ENCODE data around the gene ATL3. TPM values are rescaled to one million over a fixed set of nuclear protein-coding genes. Genes with fewer than 3 reads are reported as not detected.
A peak's percentile ranks its signal among the peaks of the same experiment; 100 is the strongest.
"Not testable (repeated sequence)": the region's sequence is repeated elsewhere in the genome, so short reads cannot be mapped to it uniquely, and the experiment has no call there.

The ATL3 gene
- total RNA-seq, 1 experiment from 2014 or later = 67.2 TPM

DNA sequence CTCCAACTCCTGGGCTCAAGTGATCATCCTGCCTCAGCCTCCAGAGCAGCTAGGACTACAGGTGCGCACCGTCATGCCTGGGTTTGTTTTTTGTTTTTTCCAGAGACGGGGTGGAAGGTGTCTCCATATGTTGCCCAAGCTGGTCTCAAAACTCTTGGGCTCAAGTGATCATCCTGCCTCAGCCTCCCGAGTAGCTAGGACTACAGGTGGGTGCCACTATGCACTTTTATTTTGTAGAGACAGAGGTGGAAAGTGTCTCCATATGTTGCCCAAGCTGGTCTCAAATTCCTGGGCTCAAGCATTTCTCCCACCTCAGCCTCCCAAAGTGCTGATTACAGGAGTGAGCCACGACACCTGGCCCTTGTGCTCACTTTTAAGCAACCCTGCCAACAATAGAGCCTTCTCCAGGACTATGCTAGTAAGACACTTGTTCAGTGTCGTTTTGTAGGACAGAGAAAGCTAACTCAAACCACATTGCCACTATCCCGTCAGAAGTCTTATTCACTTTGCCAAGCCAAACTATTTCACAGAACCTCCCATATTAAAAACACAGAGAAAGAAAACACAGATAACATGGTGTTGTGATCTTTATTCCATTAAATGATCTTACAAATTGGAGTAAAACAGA is 47.5 kb downstream of the ATL3 start:
- DNase-seq (ENCODE audit: extremely low read depth, low read depth) = no peak

DNA sequence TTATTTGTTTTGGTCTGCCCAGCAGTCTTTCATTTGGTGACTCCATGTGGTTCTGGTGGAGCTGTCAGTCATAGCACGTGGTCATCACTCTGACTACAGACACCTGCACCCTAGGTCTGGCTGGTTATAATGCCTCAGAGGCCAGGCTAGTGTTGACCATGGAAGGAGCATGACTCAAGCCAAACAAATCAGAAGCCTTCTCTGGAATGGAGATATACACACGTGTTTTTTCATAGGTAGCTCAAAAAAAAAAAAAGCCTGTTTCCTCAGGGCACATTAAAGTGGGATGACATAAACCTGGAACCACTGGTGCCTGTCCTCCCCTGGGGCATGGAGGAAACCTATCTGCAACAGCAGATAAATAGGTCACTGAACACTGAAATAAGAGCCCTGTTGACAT is 48.9 kb downstream of the ATL3 start:
- DNase-seq (ENCODE audit: extremely low read depth, low read depth) = no peak

DNA sequence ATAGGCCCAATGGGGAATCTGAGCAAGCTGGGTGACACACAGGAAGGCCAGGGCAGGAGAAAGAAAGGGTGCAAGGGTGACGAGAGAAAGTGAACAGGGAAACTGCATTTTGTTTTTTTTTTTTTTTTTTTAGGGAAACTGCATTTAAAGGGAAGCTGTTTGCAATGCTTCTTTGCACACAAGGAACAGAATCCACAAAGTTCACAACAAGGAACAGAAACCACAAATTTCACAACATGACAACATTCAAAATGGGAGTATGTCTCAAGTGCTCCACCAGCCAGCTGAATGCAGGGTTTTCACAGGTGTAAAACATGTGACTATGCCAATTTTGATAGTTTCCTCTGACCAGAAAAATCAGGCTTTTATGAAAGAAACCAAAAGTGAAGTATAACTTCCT is 50.1 kb downstream of the ATL3 start:
- no peak for DNase-seq (ENCODE audit: extremely low read depth, low read depth)

DNA sequence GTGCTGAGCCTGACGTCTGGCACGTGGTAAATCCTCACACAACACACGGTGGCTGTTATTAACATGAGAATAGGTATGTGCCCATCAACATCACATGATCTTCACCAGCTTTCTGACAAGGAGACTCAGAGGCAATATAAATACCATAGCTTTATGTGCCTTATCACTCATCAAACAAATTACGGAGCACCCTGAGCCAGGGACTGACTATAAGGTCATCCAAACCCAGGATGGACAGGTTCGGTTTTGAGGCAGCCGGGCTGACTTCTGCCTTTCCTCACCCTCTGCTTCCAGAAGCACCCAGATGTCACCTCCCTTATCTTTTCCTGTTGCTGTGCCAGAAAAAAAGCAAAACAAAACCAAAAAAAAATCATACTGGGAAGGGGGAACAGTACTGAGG is 51.2 kb downstream of the ATL3 start:
- no peak for DNase-seq (ENCODE audit: extremely low read depth, low read depth)

DNA sequence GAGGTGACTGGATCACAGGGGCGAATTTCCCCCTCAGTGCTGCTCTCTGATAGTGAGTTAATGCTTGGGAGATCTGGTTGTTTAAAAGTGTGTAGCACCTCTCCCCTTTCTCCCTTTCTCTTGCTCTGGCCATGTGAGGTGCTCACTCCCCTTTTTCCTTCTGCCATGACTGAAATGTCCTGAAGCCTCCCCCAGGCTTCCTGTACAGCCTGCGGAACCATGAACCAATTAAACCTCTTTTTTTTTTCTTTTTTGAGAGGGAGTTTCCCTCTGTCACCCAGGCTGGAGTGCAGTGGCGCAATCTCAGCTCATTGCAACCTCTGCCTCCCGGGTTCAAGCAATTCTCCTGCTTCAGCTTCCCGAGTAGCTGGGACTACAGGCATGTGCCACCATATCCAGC is 53.5 kb downstream of the ATL3 start:
- not testable (repeated sequence) for DNase-seq (ENCODE audit: extremely low read depth, low read depth)

DNA sequence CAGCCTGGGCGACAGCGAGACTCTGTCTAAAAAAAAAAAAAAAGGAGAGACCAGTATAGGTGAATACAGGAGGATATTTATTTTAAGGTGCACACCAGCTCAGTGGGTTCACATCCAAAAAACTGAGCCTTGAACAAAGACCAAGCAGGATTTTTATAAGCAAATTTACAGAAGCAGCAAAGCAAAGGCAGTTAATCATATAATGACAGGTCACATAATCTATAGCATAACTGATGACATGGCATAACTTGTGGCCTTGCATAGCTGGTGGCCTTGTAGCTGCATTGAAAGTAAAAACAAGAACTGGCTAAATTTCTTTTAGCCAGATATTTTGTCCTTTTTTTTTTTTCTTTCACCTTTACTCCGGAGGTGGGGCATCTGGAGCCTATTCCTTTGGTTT is 54.2 kb downstream of the ATL3 start:
- no peak for DNase-seq (ENCODE audit: extremely low read depth, low read depth)

DNA sequence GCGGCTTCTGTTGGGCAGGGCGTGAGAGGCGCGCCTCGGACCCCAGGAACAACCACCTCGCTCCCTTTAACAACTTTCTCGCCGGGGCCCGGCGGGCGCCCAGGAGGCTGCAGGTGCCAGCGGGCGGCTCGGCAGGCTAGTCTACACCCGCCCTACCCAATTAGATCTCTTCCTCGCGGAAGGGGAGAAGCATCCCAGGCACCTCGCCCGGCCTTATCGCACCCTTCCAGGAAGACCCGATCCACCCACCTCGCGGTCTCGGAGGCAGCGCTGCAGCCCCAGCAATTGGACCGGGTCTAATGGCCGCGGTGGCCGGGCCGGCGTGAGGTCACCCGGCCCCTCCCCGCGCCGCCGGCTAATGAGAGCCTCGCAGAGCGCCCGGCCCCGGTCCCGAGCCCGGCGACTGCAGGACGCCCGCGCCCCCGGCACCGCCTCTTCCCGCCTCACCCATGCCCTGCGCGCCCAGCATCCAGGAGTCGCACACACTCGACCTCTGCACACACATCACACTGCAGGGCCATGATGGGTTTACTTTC is 57.0 kb downstream of the ATL3 start, which contains the start of gene PLAAT3:
TSS of gene PLAAT3 (minus strand) at position 298 of the 536 bp plus-strand sequence. CDS start 419 bp downstream, outside the sequence.
- peak; percentile 45 for DNase-seq (ENCODE audit: extremely low read depth, low read depth)

DNA sequence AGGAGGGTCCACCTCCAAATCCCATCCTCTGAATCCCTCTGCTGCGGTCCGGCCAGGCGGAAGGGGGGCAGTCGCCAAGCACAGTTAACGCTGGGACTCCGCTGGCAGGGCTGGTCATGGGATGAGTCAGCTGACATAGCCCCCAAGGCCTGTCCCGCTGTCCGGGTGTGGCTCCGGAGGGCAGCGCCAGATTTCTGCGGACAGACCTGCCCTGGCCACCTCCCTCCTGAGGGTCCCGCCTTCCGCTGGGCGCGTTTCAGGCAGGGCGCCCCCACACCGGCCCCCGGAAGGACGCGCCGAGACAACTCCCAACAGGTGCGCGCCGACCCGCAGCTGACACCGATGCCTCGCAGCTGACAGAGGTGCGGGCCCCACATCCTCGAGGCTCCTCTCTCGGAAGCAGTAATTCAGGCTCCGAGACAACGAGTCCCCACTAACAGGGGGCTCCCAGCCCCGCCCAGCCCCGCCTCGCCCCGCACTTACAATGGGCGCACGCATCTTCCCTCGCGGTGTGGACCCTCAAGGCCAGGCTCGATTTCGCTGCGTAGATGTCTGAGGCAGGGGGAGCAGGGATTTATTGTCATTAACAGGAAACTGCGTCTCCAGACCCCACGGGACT is 57.5 kb downstream of the ATL3 start:
- no peak for DNase-seq (ENCODE audit: extremely low read depth, low read depth)

DNA sequence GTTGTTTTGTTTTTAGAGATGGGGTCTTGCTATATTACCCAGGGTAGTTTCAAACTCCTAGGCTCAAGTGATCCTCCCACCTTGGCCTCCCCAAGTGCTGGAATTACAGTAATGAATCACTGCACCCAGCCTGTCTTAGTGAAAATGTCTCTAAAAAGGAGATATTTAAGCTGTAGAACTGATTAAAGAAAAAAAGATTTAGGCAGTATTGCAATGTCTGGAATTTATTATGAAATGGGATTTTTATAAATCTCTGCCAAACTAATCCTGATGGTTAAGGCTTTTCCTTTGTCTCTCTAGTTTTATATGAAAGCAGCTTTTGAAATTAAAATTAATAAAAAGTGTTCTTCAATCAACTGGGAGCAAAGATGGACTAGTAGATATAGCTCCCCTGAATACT is 59.0 kb downstream of the ATL3 start:
- DNase-seq (ENCODE audit: extremely low read depth, low read depth) = no peak

DNA sequence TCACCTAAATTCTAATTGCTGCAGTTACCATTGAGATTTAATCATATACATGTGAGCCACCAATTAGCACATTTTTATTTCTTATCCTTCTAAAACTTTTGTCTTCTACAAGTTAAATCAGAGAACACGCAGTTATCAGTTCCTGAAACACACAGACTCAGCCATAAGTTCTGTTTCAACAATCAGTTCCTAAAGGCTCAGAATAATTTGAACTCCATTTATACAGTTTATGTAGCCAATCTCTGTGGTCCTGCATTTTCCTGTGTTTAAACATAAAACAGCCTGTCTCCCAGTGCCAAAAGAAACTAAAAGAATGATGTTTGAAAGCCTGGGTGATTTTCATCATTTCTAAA is 59.8 kb downstream of the ATL3 start:
- no peak for DNase-seq (ENCODE audit: extremely low read depth, low read depth)

DNA sequence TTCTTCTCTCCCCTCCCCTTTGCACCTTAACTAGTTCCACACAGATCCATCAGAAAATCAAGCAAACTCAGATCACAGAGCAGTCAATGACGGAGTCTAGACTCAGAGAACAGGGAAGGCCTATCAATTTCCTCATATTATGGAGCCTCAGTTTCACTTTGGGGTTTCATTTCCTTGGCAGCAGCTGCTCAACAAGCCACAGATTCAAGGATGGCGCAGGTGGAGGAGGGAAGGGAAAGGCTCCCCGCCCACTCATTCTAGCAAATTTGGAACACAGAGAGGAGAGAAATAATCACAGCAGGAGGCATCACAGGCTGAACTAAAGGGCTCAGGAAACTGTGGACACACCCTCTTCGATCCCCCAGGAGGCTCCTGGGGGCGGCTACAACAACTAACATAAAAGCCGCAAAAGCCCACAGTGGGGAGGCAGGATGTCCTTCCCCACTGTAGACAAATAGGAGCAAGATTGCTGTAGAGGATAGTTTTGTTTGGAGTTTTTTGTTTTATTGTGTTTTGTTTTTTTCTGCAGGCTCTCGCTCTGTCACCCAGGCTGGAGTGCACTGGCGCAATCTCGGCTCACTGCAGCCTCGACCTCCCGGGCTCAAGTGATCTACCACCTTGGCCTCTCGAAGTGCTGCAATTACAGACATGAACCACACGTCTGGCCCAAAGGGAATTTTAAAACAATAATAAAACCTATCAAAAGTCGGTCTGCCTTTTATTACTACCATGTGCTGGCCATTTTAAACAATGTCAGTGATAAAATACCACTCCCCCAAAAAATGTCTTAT is 60.4 kb downstream of the ATL3 start:
- no peak for DNase-seq (ENCODE audit: extremely low read depth, low read depth)

DNA sequence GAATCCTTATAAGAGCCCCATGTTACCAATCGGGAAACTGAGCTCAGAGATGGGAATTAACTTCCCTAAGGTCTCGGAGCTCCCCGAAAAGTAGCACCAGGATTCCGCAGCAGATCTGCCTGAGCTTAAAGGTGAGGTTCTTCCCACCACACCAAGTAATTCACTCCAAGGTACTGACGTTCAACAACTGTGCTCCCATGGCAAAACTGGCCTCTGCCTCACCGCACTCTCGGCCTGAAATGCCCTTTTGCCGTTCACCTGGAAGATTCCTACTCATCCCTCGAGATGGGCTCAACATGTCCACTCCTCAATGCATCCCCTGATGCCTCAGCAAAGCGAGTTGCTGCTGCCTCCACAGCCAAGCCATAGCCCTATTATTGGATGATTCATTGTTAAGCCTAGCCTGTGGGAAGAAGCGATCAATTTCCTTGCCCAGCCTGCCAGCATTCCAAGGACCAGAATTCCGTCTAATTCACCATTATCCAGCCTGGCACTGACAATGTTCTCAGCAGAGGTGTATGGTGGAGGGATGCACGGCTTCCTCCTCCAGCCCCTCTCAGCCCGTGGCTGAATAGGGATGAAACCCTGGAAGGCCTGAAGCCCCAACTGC is 61.1 kb downstream of the ATL3 start:
- DNase-seq (ENCODE audit: extremely low read depth, low read depth) = no peak

DNA sequence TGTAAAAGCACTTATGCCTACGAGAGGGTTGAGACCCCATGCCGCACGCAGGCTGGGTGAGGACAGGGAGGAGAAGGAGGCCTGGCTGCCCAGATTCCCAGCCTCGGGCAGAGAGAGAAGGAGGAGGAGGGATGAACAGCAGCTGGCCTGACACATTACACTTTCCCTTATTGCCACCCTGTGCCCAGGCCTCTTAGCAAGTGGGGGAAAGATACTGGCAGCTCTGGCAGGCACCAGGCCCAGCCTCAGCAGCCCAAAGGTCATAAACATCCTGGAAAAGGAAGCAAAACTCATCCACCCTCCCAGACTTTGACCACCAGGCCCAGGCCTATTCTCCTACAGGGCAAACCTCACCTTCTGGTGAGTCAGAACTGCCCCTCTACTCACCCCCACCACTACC is 61.6 kb downstream of the ATL3 start:
- no peak for DNase-seq (ENCODE audit: extremely low read depth, low read depth)

DNA sequence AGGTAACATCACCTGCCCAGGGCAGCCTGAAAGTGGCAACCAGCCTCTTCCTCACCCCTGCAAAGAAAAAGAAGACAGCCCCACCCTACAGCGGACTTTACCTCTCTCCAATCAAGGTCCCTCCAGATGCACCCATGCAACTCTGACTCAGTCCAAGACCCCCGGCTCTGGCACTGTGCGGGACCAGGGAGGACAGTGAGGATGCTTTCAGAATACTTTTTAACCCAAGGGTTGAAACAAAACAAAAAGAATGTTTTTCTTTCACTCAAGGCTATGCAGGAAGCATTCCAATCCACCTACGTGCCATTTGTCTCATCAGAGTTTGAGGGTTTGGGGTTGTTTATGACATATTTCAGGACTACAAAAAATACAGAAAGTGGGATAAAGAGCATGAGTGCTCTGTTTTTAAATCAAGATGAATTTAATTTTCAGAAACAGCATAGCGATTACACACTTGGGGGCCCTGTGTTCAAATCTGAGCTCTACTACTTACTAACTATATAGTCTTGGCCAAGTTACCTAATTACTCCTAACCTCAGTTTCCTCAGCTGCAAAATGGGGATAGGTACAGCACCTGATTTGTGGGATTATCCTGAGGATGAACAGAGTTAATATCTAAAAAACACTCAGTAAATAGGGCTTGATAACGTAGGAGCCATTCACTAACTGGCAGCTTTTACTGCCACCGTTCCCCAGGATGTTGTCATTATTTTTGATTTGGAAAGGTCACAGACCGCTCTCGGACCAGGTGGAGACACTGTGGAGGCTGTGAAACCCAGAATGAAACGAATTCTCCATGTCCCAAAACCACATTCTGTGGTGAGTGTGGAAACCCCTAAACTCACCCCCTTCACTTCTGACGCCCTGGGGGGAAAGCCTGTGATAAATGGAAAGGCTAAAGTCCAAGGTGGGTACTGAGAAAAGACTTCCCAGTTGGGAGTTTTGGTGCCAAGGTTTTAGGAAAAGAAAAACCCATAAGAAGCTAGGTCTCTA is 62.5 kb downstream of the ATL3 start:
- DNase-seq (ENCODE audit: extremely low read depth, low read depth) = no peak

DNA sequence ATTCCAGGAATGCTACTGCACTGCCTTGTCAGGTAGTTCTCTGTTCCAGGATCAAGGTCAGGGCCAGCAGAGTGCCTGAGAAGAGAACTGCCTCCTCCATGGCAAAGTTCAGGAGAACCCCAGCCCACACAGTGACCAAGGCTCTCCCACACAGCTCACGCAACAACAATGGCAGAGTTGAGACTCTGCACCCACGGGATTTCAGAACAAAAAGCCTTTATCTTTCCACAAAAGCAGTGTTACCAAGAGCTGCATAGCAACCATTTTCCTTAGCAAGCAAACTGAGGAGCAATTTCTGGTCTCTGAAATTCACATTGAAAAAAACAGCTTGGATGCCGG is 68.0 kb downstream of the ATL3 start:
- DNase-seq (ENCODE audit: extremely low read depth, low read depth) = no peak

DNA sequence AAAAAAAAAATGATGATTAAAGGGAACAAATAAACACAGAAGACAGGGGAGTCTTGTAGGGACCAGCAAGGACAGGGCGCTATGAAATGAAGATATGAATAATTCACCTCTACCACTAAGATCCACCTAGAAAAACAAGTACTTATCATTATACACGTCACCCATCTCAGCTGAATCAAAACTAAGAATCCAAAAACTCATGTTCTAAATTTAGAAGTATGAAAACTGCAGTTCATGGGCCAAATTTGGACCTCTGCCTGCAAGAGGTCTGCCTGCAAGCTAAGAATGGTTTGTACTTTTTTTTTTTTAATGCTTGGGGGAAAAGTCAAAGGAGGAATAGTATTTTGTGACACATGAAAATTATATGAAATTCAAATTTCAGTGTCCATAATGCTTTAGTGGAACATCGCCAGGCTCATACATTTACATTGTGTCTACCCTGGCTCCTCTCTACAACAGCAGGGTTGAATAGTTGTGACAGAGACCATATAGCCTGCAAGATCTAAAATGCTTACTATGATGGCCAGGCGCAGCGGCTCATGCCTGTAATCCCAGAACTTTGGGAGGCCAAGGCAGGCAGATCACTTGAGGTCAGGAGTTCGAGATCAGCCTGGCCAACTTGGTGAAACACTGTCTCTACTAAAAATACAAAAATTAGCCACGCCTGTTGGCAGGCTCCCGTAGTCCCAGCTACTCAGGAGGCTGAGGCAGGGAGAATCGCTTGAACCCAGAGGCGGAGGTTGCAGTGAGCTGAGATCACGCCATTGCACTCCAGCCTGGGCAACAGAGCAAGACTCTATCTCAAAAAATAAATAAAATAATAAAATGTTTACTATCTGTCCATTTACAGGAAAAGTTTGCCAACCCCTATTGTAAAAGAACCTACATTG is 68.6 kb downstream of the ATL3 start:
- DNase-seq (ENCODE audit: extremely low read depth, low read depth) = not testable (repeated sequence)

DNA sequence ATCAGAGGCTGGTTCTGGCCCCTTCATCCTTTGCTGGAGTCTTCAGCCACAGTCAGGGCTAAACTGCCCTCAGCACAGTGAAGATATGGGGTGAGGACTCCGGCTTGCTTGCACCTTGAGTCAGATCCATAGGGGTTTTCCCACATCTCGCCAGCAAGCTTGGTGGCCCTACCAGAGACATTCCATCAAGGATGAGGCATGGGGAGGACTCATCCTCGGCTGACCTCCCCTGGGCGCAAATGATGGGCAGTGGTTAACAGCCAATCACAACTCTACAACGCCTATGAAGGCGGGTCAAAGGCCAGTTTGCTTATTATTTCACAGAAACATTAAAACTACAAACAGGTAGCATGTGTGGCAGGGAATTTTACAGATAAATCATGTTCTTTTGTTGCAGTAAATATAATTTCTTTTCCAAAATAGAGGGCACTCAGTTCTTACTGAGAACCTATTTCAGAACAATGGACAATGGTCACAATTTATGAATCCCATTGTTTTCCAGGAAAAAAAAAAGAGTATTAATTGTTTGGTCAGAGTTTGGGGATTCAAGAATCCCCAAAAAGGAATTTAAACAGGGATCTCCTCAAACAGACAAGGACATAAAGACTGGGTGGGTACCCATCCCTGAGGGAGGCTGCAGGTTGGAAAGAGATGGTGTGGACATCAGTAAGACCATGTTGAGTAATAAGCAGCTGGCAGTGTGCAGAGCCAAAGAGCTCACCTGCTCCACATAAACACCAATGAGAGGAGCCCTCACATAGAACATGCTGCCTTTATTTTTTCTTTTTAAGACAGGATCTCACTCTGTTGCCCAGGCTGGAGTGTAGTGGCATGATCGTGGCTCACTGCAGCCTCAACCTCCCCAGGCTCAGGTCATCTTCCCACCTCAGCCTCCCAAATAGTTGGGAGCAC is 71.7 kb downstream of the ATL3 start:
- no peak for DNase-seq (ENCODE audit: extremely low read depth, low read depth)

DNA sequence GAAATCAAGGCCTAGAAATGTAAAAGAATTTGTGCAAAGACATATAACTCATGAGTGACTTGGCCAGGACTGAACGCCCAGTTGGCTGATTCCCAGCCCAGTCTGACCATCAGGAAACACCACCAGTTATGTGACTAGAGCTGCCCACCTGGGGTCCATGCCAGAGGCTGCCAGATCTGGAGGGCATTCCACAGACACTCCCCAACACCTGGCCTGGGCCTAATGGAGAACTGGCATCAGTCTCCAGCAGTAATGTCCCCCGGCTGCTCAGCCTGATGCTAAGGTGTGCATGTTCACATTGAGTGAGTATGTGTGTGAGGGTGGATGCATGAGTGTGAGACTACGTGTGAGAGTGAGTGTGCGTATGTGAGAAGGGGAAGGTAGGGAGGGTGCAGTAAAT is 72.6 kb downstream of the ATL3 start:
- no peak for DNase-seq (ENCODE audit: extremely low read depth, low read depth)
